ENCODE data around the gene L2HGDH.

DNA sequence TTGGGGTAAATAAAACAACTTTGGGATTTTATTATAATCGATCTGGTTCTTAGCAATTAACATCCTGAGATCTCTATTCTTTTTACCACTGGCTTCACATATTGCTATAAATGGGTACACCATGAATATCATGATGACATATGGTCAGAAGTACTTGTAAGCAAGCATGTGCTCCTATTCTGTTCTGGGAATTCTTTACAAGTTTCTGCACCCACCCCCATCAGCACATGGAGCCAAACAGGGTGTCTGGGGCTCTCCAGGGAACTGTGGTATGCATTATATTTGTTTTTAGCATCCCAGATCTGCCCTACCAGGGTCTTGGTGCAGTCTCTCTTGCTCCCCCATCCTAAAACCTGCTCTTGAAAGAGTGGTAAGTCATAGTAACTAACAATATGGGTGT, 31.4 kb upstream of the L2HGDH start:
- TF ChIP-seq, protein P1, sequence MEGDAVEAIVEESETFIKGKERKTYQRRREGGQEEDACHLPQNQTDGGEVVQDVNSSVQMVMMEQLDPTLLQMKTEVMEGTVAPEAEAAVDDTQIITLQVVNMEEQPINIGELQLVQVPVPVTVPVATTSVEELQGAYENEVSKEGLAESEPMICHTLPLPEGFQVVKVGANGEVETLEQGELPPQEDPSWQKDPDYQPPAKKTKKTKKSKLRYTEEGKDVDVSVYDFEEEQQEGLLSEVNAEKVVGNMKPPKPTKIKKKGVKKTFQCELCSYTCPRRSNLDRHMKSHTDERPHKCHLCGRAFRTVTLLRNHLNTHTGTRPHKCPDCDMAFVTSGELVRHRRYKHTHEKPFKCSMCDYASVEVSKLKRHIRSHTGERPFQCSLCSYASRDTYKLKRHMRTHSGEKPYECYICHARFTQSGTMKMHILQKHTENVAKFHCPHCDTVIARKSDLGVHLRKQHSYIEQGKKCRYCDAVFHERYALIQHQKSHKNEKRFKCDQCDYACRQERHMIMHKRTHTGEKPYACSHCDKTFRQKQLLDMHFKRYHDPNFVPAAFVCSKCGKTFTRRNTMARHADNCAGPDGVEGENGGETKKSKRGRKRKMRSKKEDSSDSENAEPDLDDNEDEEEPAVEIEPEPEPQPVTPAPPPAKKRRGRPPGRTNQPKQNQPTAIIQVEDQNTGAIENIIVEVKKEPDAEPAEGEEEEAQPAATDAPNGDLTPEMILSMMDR (IDR thresholded peaks at IDR 0.05) = no peak
- TF ChIP-seq EMX1 (CRISPR knock-in tag; IDR thresholded peaks at IDR 0.05) = no peak
- TF ChIP-seq, protein P2, sequence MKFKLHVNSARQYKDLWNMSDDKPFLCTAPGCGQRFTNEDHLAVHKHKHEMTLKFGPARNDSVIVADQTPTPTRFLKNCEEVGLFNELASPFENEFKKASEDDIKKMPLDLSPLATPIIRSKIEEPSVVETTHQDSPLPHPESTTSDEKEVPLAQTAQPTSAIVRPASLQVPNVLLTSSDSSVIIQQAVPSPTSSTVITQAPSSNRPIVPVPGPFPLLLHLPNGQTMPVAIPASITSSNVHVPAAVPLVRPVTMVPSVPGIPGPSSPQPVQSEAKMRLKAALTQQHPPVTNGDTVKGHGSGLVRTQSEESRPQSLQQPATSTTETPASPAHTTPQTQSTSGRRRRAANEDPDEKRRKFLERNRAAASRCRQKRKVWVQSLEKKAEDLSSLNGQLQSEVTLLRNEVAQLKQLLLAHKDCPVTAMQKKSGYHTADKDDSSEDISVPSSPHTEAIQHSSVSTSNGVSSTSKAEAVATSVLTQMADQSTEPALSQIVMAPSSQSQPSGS (CRISPR knock-in tag; IDR thresholded peaks at IDR 0.05; ENCODE audit: borderline replicate concordance, low read depth) = no peak
- TF ChIP-seq RELA (CRISPR knock-in tag; IDR thresholded peaks at IDR 0.05; ENCODE audit: borderline replicate concordance) = no peak
- TF ChIP-seq USF2 (CRISPR knock-in tag; IDR thresholded peaks at IDR 0.05) = no peak
- TF ChIP-seq NR2C2 (CRISPR knock-in tag; IDR thresholded peaks at IDR 0.05) = no peak
- TF ChIP-seq ARID4B (CRISPR knock-in tag; IDR thresholded peaks at IDR 0.05; ENCODE audit: borderline replicate concordance) = no peak
- TF ChIP-seq TEAD1 (CRISPR knock-in tag; IDR thresholded peaks at IDR 0.05) = no peak
- no peak for TF ChIP-seq FOXK1 (CRISPR knock-in tag; IDR thresholded peaks at IDR 0.05)
- no peak for TF ChIP-seq CREM (CRISPR knock-in tag; IDR thresholded peaks at IDR 0.05)

All from WTC11 (cell line).